HepG2 (cell line): ENCODE measurements around the gene BLVRB. TPM values are rescaled to one million over a fixed set of nuclear protein-coding genes. Genes with fewer than 3 reads are reported as not detected.

Source experiments
- ATAC-seq: fragments of 200-7000 bp; cut with Tn5 transposase; 3 replicates; pipeline ENCODE4 v1.9.1; 2020; ENCODE audit warnings: mild to moderate bottlenecking, moderate library complexity
- BruUV-seq: library from RNA; stranded (reverse); fragments of 400-500 nt; replicated peaks from 2 replicates; lab custom pipeline; 2021; lab: Mats Ljungman, UMichigan
- CTCF ChIA-PET: fragments of 300-600 bp; formaldehyde crosslinking; extraction: SDS; loops from one replicate; lab custom pipeline; 2021; ENCODE audit warnings: low total read pairs, inconsistent platforms, low intra/inter-chr PET ratio; lab: Yijun Ruan, JAX
- POLR2A ChIA-PET: fragments of 350-600 bp; sonication (Branson Sonifier 250); formaldehyde crosslinking; loops from one replicate; lab custom pipeline; 2020; ENCODE audit warnings: antibody characterized with exemption, inconsistent platforms; lab: Yijun Ruan, JAX
- DNase-seq: peaks from one replicate; pipeline ENCODE4 v3.0.0-alpha.2; 2015; ENCODE audit warnings: low spot score
- FAIRE-seq: peaks from 3 replicates; lab custom pipeline; 2011; peaks lifted over from hg19 to GRCh38; lab: Jason Lieb, UNC
- H2AFZ ChIP-seq: one replicate; pipeline ENCODE4 v1.6.1; 2011; ENCODE audit warnings: low read length, inconsistent platforms
- H3K27ac ChIP-seq: fragments of 300-600 bp; 3 replicates; pipeline ENCODE4 v1.8.0; 2011; ENCODE audit warnings: mixed run types, mild to moderate bottlenecking, mixed read lengths, low read length, inconsistent platforms; ENCODE audit not compliant: insufficient read depth; ENCODE audit errors: extremely low read length
- H3K27me3 ChIP-seq, 2 experiments: fragments of 200-600 bp in 1 of 2; 2 replicates in 1 of 2; 3 replicates in 1 of 2; pipeline versions ENCODE4 v1.6.0 to v1.8.0; 2011; ENCODE audit warnings: low read length in 2 of 2, mild to moderate bottlenecking in 2 of 2, moderate library complexity in 2 of 2, inconsistent platforms in 1 of 2; ENCODE audit not compliant: insufficient read depth in 2 of 2, control insufficient read depth in 1 of 2
- H3K36me3 ChIP-seq, 2 experiments: fragments of 200-600 bp in 1 of 2; replicated peaks in 1 of 2; 2 replicates in 1 of 2; 3 replicates in 1 of 2; pipeline versions ENCODE4 v1.5.1 to v1.8.0; 2011; ENCODE audit warnings: low read length in 2 of 2, inconsistent platforms in 1 of 2; ENCODE audit not compliant: insufficient read depth in 2 of 2, control insufficient read depth in 1 of 2
- H3K4me1 ChIP-seq: 2 replicates; pipeline ENCODE4 v1.5.1; 2012; ENCODE audit warnings: low read length, inconsistent platforms; ENCODE audit not compliant: insufficient read depth
- H3K4me2 ChIP-seq: 2 replicates; pipeline ENCODE4 v1.6.0; 2011; ENCODE audit warnings: low read depth, low read length, inconsistent platforms
- H3K4me3 ChIP-seq, 3 experiments: fragments of 200-600 bp in 1 of 3; sonication (generic), shearing (Covaris generic) in 1 of 3; replicated peaks in 1 of 3; 2 replicates each; pipeline ENCODE4 v1.5.1; 2011 to 2016; ENCODE audit warnings: low read length in 3 of 3, inconsistent platforms in 2 of 3, low read depth in 2 of 3, mild to moderate bottlenecking in 2 of 3, control low read depth in 1 of 3, mixed read lengths in 1 of 3; ENCODE audit not compliant: insufficient read depth in 1 of 3
- H3K79me2 ChIP-seq: one replicate; pipeline ENCODE4 v1.6.1; 2011; ENCODE audit warnings: low read length, inconsistent platforms; ENCODE audit not compliant: insufficient read depth
- H3K9ac ChIP-seq: 2 replicates; pipeline ENCODE4 v1.6.0; 2011; ENCODE audit warnings: mild to moderate bottlenecking, low read depth, low read length, inconsistent platforms; ENCODE audit not compliant: insufficient read depth
- H3K9me3 ChIP-seq: 2 replicates; pipeline ENCODE4 v1.5.1; 2012; ENCODE audit warnings: mild to moderate bottlenecking, low read length
- H4K20me1 ChIP-seq: 2 replicates; pipeline ENCODE4 v1.6.0; 2011; ENCODE audit warnings: inconsistent platforms, mild to moderate bottlenecking, low read length, moderate library complexity; ENCODE audit not compliant: insufficient read depth
- DNMT1 ChIP-seq: sonication (generic); formaldehyde crosslinking; IDR thresholded peaks from 2 replicates; pipeline ENCODE4 v1.5.1; 2020; ENCODE audit warnings: mild to moderate bottlenecking, missing genetic modification reagents
- MXI1 ChIP-seq: IDR thresholded peaks from 3 replicates; pipeline ENCODE4 v1.6.1; 2012; ENCODE audit warnings: low read depth, low read length, inconsistent platforms, borderline replicate concordance
- NFE2L2 ChIP-seq: fragments of 150-350 bp; IDR thresholded peaks from 2 replicates; pipeline ENCODE4 v1.6.1; 2014; ENCODE audit warnings: low read length
- RAD21 ChIP-seq: fragments of 450-650 bp; formaldehyde crosslinking; IDR thresholded peaks from 2 replicates; pipeline ENCODE4 v1.5.0; 2020; ENCODE audit warnings: mild to moderate bottlenecking
- SAFB2 ChIP-seq: sonication (generic); formaldehyde crosslinking; IDR thresholded peaks from 2 replicates; pipeline ENCODE4 v1.5.1; 2020; ENCODE audit warnings: missing genetic modification reagents, low read depth, mild to moderate bottlenecking, borderline replicate concordance
- SALL1 ChIP-seq: sonication (generic); formaldehyde crosslinking; IDR thresholded peaks from 2 replicates; pipeline ENCODE4 v1.8.0; 2022; ENCODE audit warnings: mild to moderate bottlenecking, missing genetic modification reagents
- SAP130 ChIP-seq: IDR thresholded peaks from 2 replicates; pipeline ENCODE4 v1.6.1; 2016; ENCODE audit warnings: low read depth
- SRF ChIP-seq: IDR thresholded peaks from 2 replicates; pipeline ENCODE4 v1.6.1; 2011; ENCODE audit warnings: mild to moderate bottlenecking, low read depth, low read length, moderate library complexity
- SRSF4 ChIP-seq: fragments of 200-400 bp; formaldehyde crosslinking; IDR thresholded peaks from one replicate; pipeline ENCODE4 v1.6.1; 2018; ENCODE audit warnings: mild to moderate bottlenecking, low read depth, low read length, moderate library complexity; ENCODE audit not compliant: poor library complexity, severe bottlenecking
- TBP ChIP-seq: sonication (generic); formaldehyde crosslinking; IDR thresholded peaks from 2 replicates; pipeline ENCODE4 v1.5.0; 2020; ENCODE audit warnings: missing genetic modification reagents
- ZFY ChIP-seq: sonication (generic); formaldehyde crosslinking; IDR thresholded peaks from 2 replicates; pipeline ENCODE4 v1.4.0; 2020; ENCODE audit warnings: missing genetic modification reagents
- ZMYM3 ChIP-seq: sonication (generic); formaldehyde crosslinking; IDR thresholded peaks from 2 replicates; pipeline ENCODE4 v1.5.1; 2020; ENCODE audit warnings: mild to moderate bottlenecking, missing genetic modification reagents
- ZNF121 ChIP-seq: sonication (generic); formaldehyde crosslinking; IDR thresholded peaks from 2 replicates; pipeline ENCODE4 v1.5.0; 2020; ENCODE audit warnings: mild to moderate bottlenecking, missing genetic modification reagents
- ZNF547 ChIP-seq: sonication (generic); formaldehyde crosslinking; IDR thresholded peaks from 2 replicates; pipeline ENCODE4 v1.5.1; 2020; ENCODE audit warnings: mild to moderate bottlenecking, missing genetic modification reagents
- WGBS: methylation state at CpG from one replicate; pipeline ENCODE4 v1.1.6; 2017; ENCODE audit warnings: low lambda C conversion rate; 5-methylcytosine and 5-hydroxymethylcytosine counted together
- in situ Hi-C: cut with HindIII; loops from 2 replicates; pipeline ENCODE4 v1.10.0; 2017; ENCODE audit warnings: low pct_unique_long_range_greater_than_20kb; ENCODE audit not compliant: extremely low pct_ligation_motif_present
- intact Hi-C: fragments of 100-400 bp; cut with micrococcal nuclease; formaldehyde crosslinking; loops from one replicate; pipeline ENCODE4 v1.10.0; 2022; ENCODE audit not compliant: unreplicated experiment
- polyA plus RNA-seq, 8 experiments: library from polyadenylated mRNA; depleted of rRNA in 3 of 8; stranded (reverse) in 7 of 8; unstranded in 1 of 8; fragments of >200 nt; fragmentation: Illumina TruSeq in 4 of 8; extraction: Trizol in 4 of 8; gene quantifications; 2 replicates each; pipeline versions ENCODE4 v1.2.1 to v1.2.3, GENCODE V29; 2011 to 2016; ENCODE audit warnings: low read depth in 4 of 8, missing spikeins in 1 of 8, mixed read lengths in 1 of 8; ENCODE audit not compliant: insufficient read depth in 1 of 8
- total RNA-seq, 5 experiments: library from RNA; depleted of rRNA; stranded (reverse); fragments of >200 nt; fragmentation: Illumina TruSeq; extraction: Trizol; gene quantifications; 2 replicates each; pipeline ENCODE4 v1.2.3, GENCODE V29; 2016; ENCODE audit warnings: low read depth in 1 of 5
- TF ChIP-seq, protein P1 (sequence below): sonication (generic); formaldehyde crosslinking; IDR thresholded peaks from 2 replicates; pipeline ENCODE4 v1.4.0; 2020; ENCODE audit warnings: missing genetic modification reagents
- TF ChIP-seq, protein P2 (sequence below): sonication (generic); formaldehyde crosslinking; IDR thresholded peaks from 2 replicates; pipeline ENCODE4 v1.5.0; 2020; ENCODE audit warnings: mild to moderate bottlenecking, missing genetic modification reagents, moderate library complexity

Gene BLVRB
- total and polyA plus RNA-seq, 2 of the 13 experiments (the other 11 are each of a cell fraction or from before 2014, with no cell fraction given), result 25.9 to 51.4 TPM

DNA sequence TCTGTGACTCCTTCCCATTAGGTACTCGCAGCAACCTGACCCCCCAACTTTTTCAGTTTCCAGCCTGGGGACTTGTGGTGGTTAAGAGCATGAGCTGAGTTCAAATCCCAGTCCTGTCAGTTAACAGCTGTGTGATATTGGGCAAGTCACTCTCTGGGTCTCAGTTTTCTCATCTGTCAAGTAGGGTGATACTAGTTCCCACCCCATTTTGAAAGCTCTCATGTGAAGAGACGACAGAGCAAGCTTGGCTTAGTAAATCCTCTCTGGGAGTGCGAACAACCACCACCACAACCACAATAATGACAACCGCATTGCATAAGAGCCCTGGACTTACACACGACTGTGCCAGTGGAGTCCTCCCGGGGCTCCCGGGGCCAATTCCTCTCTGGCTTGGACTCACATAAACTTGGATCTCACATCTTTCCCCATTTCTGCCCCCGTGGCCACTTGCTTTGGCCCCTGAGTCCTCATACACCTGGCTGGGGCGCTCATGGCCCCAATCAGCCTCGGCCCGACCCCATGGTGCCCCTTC is 454 bp downstream of the BLVRB start (continued):
- no peak for TF ChIP-seq SRSF4

- in situ Hi-C loops, result no loop called here
- intact Hi-C loops, result loop anchor here (1.0 to 10.0 kb wide), 3 partner anchors 20 to 60 kb away; partner anchors contain the start of gene SERTAD3
- Histone ChIP-seq H3K4me1 (peaks cover 52% of the 10 kb centered on the region), H3K27me3 (peaks cover 1 to 17% of the 10 kb centered on the region in 2 experiments; a peak in 3 of 5 replicates), H3K79me2 (no peaks in the 10 kb centered on the region), H3K36me3 (no peaks in the 10 kb centered on the region), H3K9ac (peak overlapping the region; percentile 64), H3K4me2 (peak overlapping the region; percentile 86), H3K9me3 (no peaks in the 10 kb centered on the region), H3K27ac (peak overlapping the region; percentile 66), H3K4me3 (peak overlapping the region; percentile 27 to 75 (median 66); a peak in 4 of 6 replicates), H4K20me1 (no peaks in the 10 kb centered on the region), H2AFZ (no peak overlapping the region)
- peak; percentile 89 for FAIRE-seq
- POLR2A ChIA-PET, result interaction anchor here (0.9 to 5.5 kb wide), 9 partner anchors 10 to 139 kb away, joined by 3 to 47 read pairs (median 10); partner anchors contain the start of genes C19orf47, PLD3, SERTAD1 and SERTAD3
- peak; percentile 29 for ATAC-seq
- 8% methylated on average over 10 of the region's 11 CpGs for WGBS
- CTCF ChIA-PET, result interaction anchor here (1.1 kb wide), 1 partner anchor 44 kb away, joined by 3 read pairs; no protein-coding TSS in a partner anchor
- peak; percentile 81 for DNase-seq
- no TSS peak for BruUV-seq
- TF ChIP-seq SAFB2, result no peak
- TF ChIP-seq NFE2L2, result peak; percentile 78; the same call in 1 of the 2 replicates
- TF ChIP-seq RAD21, result peak; percentile 49; the same call in 1 of the 2 replicates
- peak; percentile 6; the same call in 1 of the 2 replicates for TF ChIP-seq SALL1 (CRISPR knock-in tag)
- no peak for TF ChIP-seq DNMT1 (CRISPR knock-in tag)
- TF ChIP-seq, protein P1, sequence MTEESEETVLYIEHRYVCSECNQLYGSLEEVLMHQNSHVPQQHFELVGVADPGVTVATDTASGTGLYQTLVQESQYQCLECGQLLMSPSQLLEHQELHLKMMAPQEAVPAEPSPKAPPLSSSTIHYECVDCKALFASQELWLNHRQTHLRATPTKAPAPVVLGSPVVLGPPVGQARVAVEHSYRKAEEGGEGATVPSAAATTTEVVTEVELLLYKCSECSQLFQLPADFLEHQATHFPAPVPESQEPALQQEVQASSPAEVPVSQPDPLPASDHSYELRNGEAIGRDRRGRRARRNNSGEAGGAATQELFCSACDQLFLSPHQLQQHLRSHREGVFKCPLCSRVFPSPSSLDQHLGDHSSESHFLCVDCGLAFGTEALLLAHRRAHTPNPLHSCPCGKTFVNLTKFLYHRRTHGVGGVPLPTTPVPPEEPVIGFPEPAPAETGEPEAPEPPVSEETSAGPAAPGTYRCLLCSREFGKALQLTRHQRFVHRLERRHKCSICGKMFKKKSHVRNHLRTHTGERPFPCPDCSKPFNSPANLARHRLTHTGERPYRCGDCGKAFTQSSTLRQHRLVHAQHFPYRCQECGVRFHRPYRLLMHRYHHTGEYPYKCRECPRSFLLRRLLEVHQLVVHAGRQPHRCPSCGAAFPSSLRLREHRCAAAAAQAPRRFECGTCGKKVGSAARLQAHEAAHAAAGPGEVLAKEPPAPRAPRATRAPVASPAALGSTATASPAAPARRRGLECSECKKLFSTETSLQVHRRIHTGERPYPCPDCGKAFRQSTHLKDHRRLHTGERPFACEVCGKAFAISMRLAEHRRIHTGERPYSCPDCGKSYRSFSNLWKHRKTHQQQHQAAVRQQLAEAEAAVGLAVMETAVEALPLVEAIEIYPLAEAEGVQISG, result peak; percentile 38; the same call in 1 of the 2 replicates
- TF ChIP-seq ZNF547 (CRISPR knock-in tag), result no peak; the same call in 1 of the 2 replicates
- TF ChIP-seq ZMYM3 (CRISPR knock-in tag), result 0 out of 2 replicates have a peak, but pooled peaks have one; percentile 12
- TF ChIP-seq ZFY (CRISPR knock-in tag), result 0 out of 2 replicates have a peak, but pooled peaks have one; percentile 16
- no peak for TF ChIP-seq TBP (CRISPR knock-in tag)
- TF ChIP-seq ZNF121 (CRISPR knock-in tag), result peak; percentile 99
- TF ChIP-seq, protein P2, sequence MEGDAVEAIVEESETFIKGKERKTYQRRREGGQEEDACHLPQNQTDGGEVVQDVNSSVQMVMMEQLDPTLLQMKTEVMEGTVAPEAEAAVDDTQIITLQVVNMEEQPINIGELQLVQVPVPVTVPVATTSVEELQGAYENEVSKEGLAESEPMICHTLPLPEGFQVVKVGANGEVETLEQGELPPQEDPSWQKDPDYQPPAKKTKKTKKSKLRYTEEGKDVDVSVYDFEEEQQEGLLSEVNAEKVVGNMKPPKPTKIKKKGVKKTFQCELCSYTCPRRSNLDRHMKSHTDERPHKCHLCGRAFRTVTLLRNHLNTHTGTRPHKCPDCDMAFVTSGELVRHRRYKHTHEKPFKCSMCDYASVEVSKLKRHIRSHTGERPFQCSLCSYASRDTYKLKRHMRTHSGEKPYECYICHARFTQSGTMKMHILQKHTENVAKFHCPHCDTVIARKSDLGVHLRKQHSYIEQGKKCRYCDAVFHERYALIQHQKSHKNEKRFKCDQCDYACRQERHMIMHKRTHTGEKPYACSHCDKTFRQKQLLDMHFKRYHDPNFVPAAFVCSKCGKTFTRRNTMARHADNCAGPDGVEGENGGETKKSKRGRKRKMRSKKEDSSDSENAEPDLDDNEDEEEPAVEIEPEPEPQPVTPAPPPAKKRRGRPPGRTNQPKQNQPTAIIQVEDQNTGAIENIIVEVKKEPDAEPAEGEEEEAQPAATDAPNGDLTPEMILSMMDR (CRISPR knock-in tag), result peak; percentile 77
- TF ChIP-seq SRF, result no peak
- peak; percentile 16; the same call in 1 of the 3 replicates for TF ChIP-seq MXI1
- TF ChIP-seq SAP130, result peak; percentile 44; the same call in 1 of the 2 replicates
These were observed 1.2 kb downstream of the BLVRB start for GRCh38 chr19:40464059-40465024.
